WTC11 (cell line): ENCODE data around the gene RCAN3.

Experiments used
- AFF4 ChIP-seq: sonication (generic); formaldehyde crosslinking; IDR thresholded peaks from 2 replicates; pipeline ENCODE4 v1.8.1; 2023; ENCODE audit warnings: mild to moderate bottlenecking, missing genetic modification reagents, borderline replicate concordance
- FOXK1 ChIP-seq: sonication (generic); formaldehyde crosslinking; IDR thresholded peaks from 2 replicates; pipeline ENCODE4 v1.8.0; 2022; ENCODE audit warnings: mild to moderate bottlenecking, moderate library complexity, missing genetic modification reagents
- NFYB ChIP-seq: sonication (generic); formaldehyde crosslinking; conservative IDR thresholded peaks from 2 replicates; pipeline ENCODE4 v1.8.0; 2022; ENCODE audit warnings: low read depth, missing genetic modification reagents
- PRDM15 ChIP-seq: sonication (generic); formaldehyde crosslinking; IDR thresholded peaks from 2 replicates; pipeline ENCODE4 v1.8.0; 2022; ENCODE audit warnings: missing genetic modification reagents
- SMAD4 ChIP-seq: sonication (generic); formaldehyde crosslinking; IDR thresholded peaks from 2 replicates; pipeline ENCODE4 v1.8.0; 2022; ENCODE audit warnings: mild to moderate bottlenecking, missing genetic modification reagents
- USF2 ChIP-seq: sonication (generic); formaldehyde crosslinking; IDR thresholded peaks from 2 replicates; pipeline ENCODE4 v1.8.1; 2023; ENCODE audit warnings: mild to moderate bottlenecking, missing genetic modification reagents, moderate library complexity

- no peak for TF ChIP-seq AFF4
- no peak for TF ChIP-seq FOXK1 (CRISPR knock-in tag)
- no peak for TF ChIP-seq SMAD4 (CRISPR knock-in tag)
- no peak for TF ChIP-seq NFYB (CRISPR knock-in tag)
- TF ChIP-seq USF2 (CRISPR knock-in tag), result no peak
- TF ChIP-seq PRDM15 (CRISPR knock-in tag), result no peak
These were observed 23.0 kb downstream of the RCAN3 start for GRCh38 chr1:24525606-24526005.
